Activated CD8-positive, alpha-beta memory T cell treated with anti-CD3 and anti-CD28 coated beads, Interleukin-2, amount 50 U/mL, for 4 hours (primary cell): ENCODE results near the gene STARD3NL.
"Not testable (repeated sequence)": the region's sequence is repeated elsewhere in the genome, so short reads cannot be mapped to it uniquely, and the experiment has no call there.

Experiments
- DNase-seq: peaks from one replicate; pipeline ENCODE4 v3.0.0-alpha.2; 2020

The STARD3NL gene, protein sequence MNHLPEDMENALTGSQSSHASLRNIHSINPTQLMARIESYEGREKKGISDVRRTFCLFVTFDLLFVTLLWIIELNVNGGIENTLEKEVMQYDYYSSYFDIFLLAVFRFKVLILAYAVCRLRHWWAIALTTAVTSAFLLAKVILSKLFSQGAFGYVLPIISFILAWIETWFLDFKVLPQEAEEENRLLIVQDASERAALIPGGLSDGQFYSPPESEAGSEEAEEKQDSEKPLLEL

DNA sequence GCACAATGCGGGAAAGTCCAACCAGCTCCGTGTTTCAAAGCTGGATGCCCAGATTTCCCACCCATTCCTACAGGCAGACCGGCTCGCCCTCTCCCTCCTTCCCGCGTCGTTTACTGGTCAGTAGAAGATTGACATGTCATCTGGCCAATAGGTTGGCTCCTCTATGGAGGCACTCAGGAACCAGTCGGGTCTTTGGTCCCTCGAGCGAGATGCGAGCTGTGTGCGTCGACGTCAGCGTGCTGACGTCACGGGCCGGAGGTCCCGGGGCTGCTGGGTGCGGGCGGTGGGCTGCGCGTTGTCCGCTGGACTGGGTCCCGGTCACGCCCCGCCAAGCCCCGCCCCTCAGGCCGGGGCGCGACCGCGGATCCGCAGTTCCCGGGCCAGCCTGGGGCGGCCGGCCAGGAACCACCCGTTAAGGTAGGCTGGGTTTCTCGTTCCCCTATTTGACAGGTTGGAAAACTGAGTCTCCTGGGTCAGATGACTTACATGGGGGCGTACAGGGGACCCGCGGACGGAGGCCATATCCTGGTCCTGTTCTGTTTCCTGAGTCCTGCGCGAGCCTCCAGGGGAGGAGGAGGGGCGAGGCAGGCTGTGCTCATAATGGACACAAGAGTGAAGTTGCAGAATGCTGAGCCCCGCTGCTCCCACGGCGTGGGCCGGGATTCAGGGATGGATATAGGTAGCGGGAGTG is at the start of gene STARD3NL:
TSS of gene STARD3NL (plus strand) at position 242 of the 691 bp plus-strand sequence. CDS start 29,260 bp downstream, outside the sequence.
- DNase-seq = peak; percentile 83

DNA sequence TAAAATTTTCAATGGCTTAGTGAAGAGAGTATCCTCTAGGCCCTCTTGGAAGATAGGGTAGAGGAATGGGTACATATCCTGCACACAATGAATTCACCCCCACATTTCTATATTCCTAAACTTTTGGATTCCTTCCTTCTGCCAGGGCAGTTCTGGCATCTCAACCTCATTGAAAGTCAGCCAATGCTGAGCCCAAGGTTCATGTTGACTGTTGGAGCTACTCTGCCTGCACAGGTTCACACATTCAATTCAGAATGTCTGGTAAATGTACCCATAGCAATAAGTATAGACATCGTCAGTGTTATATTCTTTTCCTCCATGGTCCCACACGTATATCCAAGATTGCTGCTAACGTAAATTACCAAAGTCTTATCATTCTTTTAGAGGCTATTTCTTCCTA is 48.9 kb upstream of the STARD3NL start:
- no peak for DNase-seq

DNA sequence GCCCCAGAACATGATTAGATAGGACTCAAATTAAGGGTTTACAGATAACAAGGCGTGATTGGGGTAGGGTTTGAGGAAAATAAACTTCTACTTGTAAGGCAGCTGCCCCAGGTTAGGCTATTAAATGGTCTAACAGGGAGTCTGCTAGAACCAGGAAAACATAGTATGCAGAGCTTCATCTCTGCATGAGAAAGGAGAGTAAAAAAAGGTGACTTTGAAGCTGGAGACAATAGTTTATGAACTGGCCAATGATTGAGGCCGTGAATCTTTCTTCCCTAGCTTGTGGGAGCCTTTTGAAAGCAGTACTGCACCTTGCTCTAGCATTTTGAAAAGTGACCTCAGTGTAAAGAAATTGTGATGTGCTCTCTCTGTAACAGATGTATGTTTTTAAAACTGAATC is 48.5 kb upstream of the STARD3NL start:
- no peak for DNase-seq

DNA sequence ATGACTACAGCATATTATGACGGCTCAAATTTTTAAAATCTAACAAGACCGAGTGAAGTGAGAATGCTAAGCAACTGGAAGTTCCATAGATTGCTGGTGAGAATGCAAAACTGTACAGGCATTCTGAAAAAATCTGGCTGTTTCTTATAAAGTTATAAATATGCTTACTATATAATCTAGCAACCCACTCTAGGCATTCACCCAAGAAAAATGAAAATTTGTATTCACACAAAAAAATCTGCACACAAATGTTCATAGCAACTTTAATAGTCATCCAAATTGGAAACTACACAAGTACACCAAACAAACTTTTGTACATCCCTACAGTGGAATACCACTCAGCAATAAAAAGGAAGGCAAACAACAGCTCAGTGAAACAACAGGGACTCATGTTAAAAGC is 39.9 kb upstream of the STARD3NL start:
- DNase-seq = no peak

DNA sequence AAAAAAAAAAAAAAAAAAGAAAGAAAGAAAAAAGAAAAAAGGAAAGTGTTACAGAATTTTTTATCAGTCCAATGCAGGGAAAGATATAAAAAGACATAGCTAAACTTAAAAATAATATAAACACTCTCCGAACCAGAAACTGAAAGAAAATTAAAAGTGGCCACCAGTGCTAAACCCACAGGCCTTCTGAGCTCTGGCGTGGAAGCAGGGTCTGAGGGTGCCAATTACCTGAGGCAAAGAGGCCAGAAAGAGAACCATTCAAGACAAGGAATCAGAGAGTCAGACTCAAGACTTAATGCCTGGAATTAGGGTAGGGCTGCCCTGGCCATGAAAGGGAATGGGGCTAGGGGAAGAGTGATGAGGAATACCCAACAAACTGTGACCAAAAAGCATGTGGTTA is 36.9 kb upstream of the STARD3NL start:
- no peak for DNase-seq

DNA sequence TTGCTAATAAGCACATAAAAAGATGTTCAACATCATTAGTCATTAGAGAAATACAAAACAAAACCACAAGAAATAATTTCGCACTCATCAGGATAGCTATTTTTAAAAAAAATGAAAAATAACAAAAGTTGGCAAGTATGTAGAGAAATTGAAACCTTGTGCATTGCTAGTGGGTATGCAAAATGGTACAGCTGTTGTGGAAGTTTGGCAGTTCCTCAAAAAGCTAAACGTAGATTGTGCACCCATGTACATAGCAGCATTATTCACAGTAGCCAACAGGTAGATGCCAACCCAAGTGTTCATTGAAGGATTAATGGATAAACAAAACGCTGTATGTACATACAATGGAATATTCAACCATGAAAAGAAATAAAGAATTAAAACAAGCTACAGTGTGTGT is 35.3 kb upstream of the STARD3NL start:
- DNase-seq = no peak

DNA sequence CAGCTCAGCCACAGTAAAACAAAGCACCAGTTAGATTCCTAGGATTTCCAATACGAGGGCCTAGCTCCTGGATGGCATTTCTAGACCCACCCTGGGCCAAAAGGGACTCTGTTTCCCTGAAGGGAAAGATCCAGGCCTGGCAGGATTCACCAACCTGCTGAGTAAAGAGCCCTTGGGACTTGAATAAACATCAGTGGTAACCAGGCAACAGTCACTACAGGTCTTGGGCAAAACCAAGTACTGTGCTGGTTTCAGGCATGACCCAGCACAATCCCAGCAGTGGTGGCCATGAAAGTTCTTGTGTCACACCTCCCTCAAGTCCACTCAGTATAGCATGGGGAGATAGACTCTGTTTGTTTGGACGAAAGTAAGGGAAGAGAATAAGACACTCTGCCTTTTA is 31.0 kb upstream of the STARD3NL start:
- no peak for DNase-seq

DNA sequence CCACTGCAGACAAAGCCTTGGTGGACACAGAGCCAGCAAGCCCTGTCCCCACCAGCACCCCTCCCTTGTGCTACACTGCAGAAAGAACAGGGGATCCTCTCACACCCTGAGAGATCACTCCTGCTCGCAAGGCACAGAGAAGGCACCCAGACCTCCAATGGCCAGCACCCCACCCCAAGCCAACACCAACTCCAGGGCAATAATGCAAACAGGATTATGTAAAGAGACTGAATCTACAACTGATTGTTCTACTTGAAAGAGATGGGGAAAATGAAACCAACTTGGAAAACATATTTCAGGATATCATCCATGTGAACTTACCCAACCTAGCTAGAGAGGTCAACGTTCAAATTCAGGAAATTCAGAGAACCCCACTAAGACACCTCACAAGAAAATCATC is 26.5 kb upstream of the STARD3NL start:
- DNase-seq = no peak

DNA sequence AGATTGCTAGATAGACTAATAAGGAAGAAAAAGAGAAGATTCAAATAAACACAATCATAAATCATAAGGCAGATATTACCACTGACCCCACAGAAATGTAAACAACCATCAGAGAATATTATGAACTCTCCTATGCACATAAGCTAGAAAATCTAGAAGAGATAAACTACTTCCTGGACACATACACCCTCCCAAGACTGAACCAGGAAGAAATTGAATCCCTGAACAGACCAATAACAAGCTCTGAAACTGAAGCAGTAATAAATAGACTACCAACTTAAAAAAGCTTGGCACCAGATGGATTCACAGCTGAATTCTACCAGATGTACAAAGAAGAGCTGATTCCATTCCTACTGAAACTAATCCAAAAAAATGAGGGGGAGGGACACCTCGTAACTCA is 24.5 kb upstream of the STARD3NL start:
- no peak for DNase-seq

DNA sequence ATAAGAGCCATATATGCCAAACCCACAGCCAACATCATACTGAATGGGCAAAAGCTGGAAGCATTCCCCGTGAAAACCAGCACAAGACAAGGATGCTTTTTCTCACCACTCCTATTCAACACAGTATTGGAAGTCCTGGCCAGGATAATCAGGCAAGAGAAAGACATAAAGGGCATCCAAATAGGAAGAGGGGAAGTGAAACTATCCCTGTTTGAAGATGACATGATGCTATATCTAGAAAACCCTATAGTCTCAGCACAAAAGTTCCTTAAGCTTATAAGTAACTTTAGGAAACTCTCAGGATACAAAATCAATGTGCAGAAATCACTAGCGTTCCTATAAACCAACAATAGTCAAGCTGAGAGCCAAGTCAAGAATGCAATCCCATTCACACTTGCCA is 23.8 kb upstream of the STARD3NL start:
- DNase-seq = no peak

DNA sequence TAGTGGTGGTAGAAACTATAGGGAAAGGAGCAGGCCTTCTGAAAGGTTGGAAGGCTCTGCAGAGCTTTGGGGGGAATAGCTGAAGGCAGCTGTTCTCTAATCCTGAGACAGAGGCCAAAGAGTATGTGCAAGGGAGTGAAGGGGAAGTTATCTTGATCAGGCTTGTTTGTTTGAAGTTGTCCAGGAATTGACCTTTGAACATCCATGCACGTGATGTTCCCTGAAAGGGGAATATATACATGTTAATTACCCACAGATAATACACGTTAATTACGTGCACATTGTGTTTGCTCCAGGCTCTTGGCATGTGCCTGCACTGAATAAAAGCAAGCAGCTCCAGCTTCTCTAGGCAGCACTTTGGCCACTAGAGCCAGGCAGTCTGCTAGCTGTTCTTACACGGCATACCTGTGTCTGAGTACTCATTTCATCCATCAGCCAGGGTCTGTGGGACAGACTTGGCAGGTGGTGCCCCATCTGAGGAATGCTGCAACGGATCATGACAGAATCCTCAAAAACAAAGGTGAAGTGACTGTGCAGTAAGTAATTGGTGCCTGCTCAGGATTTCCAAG is 18.0 kb upstream of the STARD3NL start:
- no peak for DNase-seq

DNA sequence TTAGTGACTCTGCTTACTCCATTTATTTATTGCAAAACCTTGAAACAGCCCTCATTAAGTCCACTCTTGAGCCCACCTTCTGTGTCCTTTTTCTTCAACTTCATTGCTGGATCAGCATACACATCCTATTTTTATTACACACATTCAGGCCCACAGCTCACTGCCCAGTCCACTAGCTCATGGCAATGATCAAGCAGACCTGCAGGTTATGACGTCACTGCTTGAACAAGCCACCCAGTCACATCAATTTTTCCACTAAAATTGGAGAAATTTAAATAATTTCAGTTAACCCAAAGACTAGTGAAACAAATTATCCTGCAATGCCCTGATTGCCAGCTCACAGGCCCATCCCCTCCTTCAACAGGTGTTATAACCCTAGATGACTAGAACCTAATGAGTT is 16.0 kb upstream of the STARD3NL start:
- DNase-seq = no peak

DNA sequence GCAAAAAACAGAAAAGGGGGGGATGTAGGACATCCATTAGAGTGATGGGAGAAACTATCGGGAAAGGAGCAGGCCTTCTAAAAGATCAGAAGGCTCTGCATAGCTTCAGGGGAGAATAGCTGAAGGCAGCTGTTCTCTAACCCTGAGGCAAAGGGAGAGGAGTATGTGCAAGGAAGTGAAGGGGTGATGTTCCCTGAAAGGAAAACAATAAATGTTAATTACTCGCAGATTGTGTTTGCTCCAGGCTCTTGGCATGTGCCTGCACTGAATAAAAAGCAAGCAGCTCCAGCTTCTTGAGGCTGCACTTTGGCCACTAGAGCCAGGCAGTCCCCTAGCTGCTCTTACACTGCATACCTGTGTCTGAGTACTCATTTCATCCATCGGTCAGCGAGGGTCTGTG is 14.4 kb upstream of the STARD3NL start:
- no peak for DNase-seq

DNA sequence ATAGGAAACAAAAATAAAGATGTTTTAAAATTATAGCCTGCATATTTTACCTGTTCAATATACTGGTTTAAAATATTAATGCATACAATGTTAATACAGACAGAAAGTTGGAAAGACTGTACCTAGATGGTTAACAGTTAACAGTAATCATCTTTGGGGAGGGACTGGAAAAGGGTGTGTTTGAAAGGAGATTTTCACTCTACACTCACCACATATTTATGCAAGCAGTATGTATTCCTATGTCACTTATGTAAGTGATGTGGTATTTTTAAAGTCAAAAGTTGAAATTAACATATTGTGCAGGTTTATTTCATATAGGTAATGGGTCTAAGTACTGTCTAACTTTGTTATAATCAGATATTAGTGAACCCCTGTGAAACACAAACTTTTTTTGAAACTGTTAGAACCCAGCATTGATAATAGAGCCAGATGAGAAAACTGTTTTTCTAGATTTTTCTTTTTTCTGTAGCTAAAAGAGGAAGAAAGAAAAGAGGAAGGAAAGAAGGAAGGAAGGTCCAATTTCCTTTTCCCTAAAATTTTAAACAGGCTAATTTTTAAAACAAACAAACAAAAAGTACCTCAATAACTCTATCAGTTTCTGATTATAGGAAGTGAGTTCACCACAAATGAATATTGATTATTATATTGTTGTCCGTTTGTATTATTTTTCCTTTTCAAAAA is 9.0 kb upstream of the STARD3NL start:
- DNase-seq = no peak

DNA sequence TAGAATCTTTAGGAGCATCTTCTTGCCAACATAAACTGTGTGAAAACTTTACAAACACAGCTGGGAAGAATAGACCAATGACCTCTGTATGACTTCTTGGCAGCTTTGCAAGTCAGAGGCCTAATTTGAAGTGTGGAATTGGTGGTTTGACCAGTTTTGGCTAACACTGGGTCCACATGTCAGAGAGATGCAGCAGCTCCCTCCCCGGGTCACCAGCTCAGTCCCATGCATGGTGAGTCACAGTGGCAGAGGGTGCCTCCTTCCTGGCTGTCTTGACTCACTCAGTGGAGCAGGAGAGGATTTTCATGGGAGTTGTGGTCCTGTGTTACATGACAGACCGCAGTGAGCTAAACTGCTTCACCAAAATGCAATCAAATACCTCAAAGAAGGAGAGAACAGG is 8.2 kb upstream of the STARD3NL start:
- DNase-seq = no peak

DNA sequence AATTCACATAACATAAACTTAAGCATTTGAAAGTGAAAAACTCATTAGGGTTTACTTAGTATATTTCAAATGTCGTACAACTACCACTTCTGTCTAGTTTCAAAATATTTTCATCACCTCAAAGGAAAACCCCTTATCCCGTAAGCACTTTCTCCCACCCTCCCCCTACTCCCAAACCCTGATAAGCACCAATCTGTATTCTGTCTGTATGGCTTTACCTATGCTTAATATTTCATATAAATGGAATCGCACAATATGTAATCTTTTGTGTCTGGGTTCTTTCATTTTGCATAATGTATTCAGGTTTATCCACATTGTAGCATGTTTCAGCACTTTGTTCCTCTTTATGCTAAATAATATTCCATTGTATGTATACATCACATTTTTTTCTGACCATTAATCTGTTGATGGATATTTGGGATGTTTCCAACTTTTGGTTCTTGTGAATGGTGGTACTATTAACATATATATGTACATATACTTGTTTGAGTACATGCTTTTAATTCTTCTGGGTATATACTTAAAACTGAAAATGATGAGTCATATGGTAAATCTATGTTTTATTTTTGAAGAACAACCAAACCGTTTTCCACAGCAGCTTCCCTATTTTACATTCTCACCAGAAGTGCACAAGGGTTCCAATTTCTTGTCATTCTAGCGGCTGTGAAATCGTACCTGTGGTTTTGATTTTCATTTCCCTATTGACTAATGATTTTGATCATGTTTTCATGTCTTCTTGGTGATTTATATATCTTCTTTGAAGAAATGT is 6.2 kb upstream of the STARD3NL start:
- DNase-seq = no peak

DNA sequence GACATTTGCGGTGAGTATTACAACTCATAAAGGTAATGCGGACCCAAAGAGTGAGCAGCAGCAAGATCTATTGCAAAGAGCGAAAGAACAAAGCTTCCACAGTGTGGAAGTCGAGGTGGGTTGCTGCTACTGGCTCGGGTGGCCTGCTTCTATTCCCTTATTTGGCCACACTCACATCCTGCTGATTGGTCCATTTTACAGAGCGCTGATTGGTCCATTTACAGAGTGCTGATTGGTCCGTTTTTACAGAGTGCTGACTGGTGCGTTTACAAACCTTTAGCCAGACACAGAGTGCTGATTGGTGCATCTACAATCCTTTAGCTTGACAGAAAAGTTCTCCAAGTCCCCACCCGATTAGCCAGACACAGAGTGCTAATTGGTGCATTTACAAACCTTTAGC is 2.5 kb upstream of the STARD3NL start:
- not testable (repeated sequence) for DNase-seq

DNA sequence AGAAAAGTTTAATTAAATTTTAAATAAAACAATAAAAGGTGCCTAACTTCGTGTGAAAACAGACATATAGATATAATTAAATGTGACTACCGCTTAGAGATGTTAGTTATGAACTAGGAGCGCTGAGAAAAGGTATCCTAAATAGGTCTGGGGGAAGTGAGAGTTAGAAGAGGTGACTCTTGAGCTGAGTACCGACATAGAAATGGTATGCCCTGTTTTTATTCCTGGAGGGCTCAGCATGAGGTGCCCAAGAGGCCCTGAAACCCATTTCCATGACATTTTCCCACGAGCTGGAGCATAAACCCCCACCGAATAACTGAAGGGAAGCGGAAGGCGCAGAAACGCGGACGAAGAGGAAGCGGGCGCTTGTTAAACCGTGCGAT is 433 bp upstream of the STARD3NL start:
- no peak for DNase-seq

DNA sequence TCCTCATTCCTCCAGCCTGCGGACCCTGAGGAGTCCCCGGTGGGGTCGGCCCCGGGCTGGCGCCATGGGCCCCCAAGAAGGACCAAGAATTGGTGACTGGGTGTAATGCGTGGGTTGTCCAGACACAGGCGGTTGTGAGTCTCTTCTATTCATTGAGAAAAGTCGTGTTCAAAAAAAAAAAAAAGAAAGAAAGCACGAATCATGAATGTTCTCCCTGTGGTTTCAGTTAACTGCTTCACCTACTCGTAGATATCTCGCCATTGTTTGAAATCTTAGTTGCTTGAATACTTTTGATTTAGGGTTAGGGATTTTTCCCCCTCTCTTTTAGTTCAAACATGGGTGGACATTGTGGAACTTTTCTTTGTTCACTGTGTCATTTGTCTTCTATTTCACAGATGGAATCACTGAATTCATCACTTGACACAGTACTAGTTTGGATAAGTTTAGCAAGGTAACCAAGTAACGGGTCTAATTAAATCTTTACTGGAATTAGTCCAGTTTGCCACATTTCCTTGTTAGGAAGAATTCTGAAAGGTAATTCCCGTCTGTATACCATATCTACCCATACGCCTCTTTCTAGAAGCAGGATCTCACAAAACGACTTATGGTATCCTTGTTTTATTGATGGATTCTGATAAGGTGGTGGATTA is 775 bp downstream of the STARD3NL start:
- DNase-seq = no peak

DNA sequence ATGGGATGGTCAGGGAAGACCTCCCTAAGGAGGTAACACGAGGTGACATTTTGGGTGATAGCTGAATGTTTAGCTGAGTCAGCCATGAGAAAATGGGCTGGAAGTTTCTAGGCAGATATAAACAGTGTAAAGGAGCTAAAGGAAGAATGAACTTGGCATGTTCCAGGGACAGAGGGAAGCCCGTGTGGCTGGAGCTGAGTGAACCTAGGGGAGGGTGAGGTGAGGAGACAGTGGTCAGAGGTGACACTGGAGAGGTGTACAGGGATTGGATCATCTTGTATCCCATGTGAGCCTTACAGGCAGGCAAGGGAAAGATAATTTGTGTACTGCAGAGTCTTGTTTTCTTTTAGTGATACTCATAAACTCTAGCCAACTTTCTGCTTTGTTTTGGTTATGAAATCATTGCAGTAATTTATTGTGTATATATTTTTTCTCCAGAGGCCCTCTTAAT is 1.8 kb downstream of the STARD3NL start:
- no peak for DNase-seq

DNA sequence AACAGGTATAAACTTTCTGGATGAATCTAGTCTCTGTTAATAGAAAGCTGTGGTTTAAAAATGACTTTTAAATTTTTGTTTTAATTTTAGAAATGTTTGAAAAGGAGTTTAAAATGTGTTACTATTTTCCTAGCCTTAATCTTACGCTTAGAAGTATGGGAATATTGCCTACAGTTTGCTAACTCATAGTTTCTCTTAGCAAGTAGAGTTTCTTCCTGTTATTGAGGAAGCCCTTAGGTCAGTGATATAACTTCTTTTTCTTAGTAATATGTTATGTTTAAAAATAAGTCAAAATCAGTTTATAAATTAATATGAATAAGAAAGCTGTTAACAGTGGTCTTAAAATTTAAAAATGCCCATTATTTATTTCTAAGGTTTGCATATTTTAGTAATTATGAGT is 3.1 kb downstream of the STARD3NL start:
- DNase-seq = no peak

DNA sequence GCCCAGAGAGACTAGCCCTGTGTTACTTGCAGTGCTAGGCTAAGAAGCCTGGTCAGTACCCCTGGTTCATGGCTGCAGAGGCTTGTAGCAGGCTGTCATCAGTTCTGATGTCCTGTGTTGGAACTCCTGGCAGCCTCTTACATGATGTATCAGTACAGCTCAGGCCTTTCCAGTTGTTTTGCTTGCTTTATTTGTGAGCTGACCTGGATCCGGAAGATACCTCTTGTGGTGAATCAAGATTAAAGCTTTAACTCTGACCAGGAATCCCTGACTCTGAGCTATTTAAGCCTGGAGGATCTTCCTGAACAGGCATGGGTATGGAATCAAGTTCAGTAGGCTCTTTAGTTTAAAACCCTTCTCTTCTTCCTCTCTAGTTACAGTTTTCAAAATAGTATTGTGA is 4.4 kb downstream of the STARD3NL start:
- DNase-seq = no peak
